Right lobe of liver (tissue), 6 donors: ENCODE measurements around the gene MRPL33. TPM values are rescaled to one million over a fixed set of nuclear protein-coding genes. Genes with fewer than 3 reads are reported as not detected.

ENCODE experiments used
- ATAC-seq, 4 donors: fragments of 200-7000 bp; cut with Tn5 transposase; one replicate each; pipeline ENCODE4 v1.9.1; 2020; ENCODE audit warnings: mild to moderate bottlenecking in 4 of 4, moderate library complexity in 4 of 4
- DNase-seq, 3 donors: peaks; one replicate each; pipeline ENCODE4 v3.0.0-alpha.2; 2020
- H3K27ac ChIP-seq, 3 donors: fragments of 200-600 bp; one replicate each; pipeline ENCODE4 v1.8.0; 2022
- H3K27me3 ChIP-seq, 2 donors: fragments of 200-600 bp; one replicate each; pipeline ENCODE4 v1.8.0; 2022
- H3K36me3 ChIP-seq, 4 donors: fragments of 200-600 bp; sonication (generic) in 1 of 4; one replicate each; pipeline versions ENCODE4 v1.5.1 to v1.8.0; 2017 to 2022; ENCODE audit warnings: control low read depth in 1 of 4
- H3K4me1 ChIP-seq, 4 donors: fragments of 200-600 bp; sonication (generic) in 1 of 4; one replicate each; pipeline versions ENCODE4 v1.5.1 to v1.8.0; 2017 to 2022; ENCODE audit warnings: control low read depth in 1 of 4
- H3K4me3 ChIP-seq, 3 donors: fragments of 200-600 bp; one replicate each; pipeline ENCODE4 v1.8.0; 2022
- H3K9me3 ChIP-seq, 4 donors: fragments of 200-600 bp; sonication (generic) in 1 of 4; one replicate each; pipeline versions ENCODE4 v1.5.1 to v1.8.0; 2017 to 2022; ENCODE audit warnings: control low read depth in 1 of 4
- CTCF ChIP-seq, 4 donors: fragments of 200-600 bp in 3 of 4; fragments of 450-650 bp in 1 of 4; IDR thresholded peaks; one replicate each; pipeline versions ENCODE4 v1.5.1 to v1.8.0; 2016 to 2022; ENCODE audit warnings: antibody characterized with exemption in 4 of 4, mild to moderate bottlenecking in 2 of 4
- POLR2A ChIP-seq: fragments of 450-650 bp; IDR thresholded peaks from one replicate; pipeline ENCODE4 v1.6.1; 2017; ENCODE audit warnings: antibody characterized with exemption, mild to moderate bottlenecking
- WGBS: methylation state at CpG from one replicate; pipeline ENCODE4 v1.1.6; 2018; ENCODE audit warnings: low coverage, low lambda C conversion rate; ENCODE audit not compliant: insufficient coverage; ENCODE audit errors: missing lambda C conversion rate; 5-methylcytosine and 5-hydroxymethylcytosine counted together
- intact Hi-C, 2 donors: fragments of 100-400 bp; cut with DNase I; formaldehyde crosslinking; loops; one replicate each; pipeline versions ENCODE4 v1.11.2 to v1.14.1; 2022
- total RNA-seq, 6 experiments: library from RNA; depleted of rRNA in 2 of 6; stranded (reverse); fragments of >200 nt in 2 of 6; fragmentation: NEBNext Ultra II Directional in 3 of 6; extraction: Animal tissue kit (Norgen Biotek cat#: 25700) in 3 of 6; gene quantifications; one replicate each; pipeline versions ENCODE4 v1.1.0 to v1.2.4, GENCODE V29; 2016 to 2023
- donor health status: DM: no; HTN: yes; CAD: no.
- donor health status: DM: no; HTN: no; CAD: no.
- donor health status: DM: no; HTN: no; CAD: no.
- donor health status: DM: no; HTN: yes; CAD: no.
- donor health status: DM: no; HTN: yes; CAD: no.

Gene MRPL33
- total RNA-seq, 6 experiments from 2014 or later = 28.9 to 63.4 (median 36.0) TPM

- H3K27ac ChIP-seq = peak overlapping the region in 2 of 3 donors; percentile 88
- WGBS = 40% methylated on average over 3 of the region's 4 CpGs
- DNase-seq (peak; percentile 82 to 88 (median 84)), ATAC-seq (peak; percentile 76 to 86 (median 80))
- H3K27me3 ChIP-seq = no peaks in the 10 kb centered on the region
- intact Hi-C loops = no loop called here
- no peaks in the 10 kb centered on the region for H3K9me3 ChIP-seq
- H3K4me3 ChIP-seq = peak overlapping the region in 1 of 3 donors; percentile 42
- no peaks in the 10 kb centered on the region for H3K36me3 ChIP-seq
- H3K4me1 ChIP-seq = peaks cover 0 to 40% (median 11%) of the 10 kb centered on the region in 4 donors
- TF ChIP-seq POLR2A (no peak), CTCF (IDR thresholded peaks at IDR 0.05) (peak; percentile 75 to 86 (median 84))
Observed at GRCh38 chr2:27754138-27754588, 17.4 kb upstream of the MRPL33 start.

GRCh38 chr2:27754831-27755230 lies 16.7 kb upstream of the MRPL33 start:
- Histone ChIP-seq H3K27me3 (no peaks in the 10 kb centered on the region), H3K4me1 (peaks cover 0 to 40% (median 11%) of the 10 kb centered on the region in 4 donors), H3K4me3 (no peak overlapping the region), H3K27ac (peak overlapping the region in 2 of 3 donors; percentile 56 to 88), H3K9me3 (no peaks in the 10 kb centered on the region), H3K36me3 (no peaks in the 10 kb centered on the region)
- intact Hi-C loops = no loop called here
- 73% methylated on average over 4 of the region's 5 CpGs for WGBS
- TF ChIP-seq CTCF (IDR thresholded peaks at IDR 0.05) (no peak), POLR2A (no peak)
- ATAC-seq (no peak), DNase-seq (no peak)

- peak overlapping the region in 1 of 3 donors; percentile 88 for H3K27ac ChIP-seq
Observed at GRCh38 chr2:27756091-27756490, 15.4 kb upstream of the MRPL33 start.

GRCh38 chr2:27756544-27757498 lies 14.7 kb upstream of the MRPL33 start:
- no peak overlapping the region for H3K4me3 ChIP-seq
- no peaks in the 10 kb centered on the region for H3K36me3 ChIP-seq
- no peaks in the 10 kb centered on the region for H3K9me3 ChIP-seq
- peaks cover 0 to 40% (median 11%) of the 10 kb centered on the region in 4 donors for H3K4me1 ChIP-seq
- H3K27me3 ChIP-seq = no peaks in the 10 kb centered on the region
- TF ChIP-seq CTCF (IDR thresholded peaks at IDR 0.05) (no peak), POLR2A (no peak)
- DNase-seq (peak in 1 of 3 donors; percentile 45), ATAC-seq (peak; percentile 10 to 40 (median 24))
- H3K27ac ChIP-seq = peak overlapping the region in 1 of 3 donors; percentile 88
- intact Hi-C loops = no loop called here
- 66% methylated on average over 7 of the region's 8 CpGs for WGBS

More at GRCh38 chr2:27756091-27756490, 15.4 kb upstream of the MRPL33 start:
- intact Hi-C loops = no loop called here
- DNase-seq (no peak), ATAC-seq (no peak)
- Histone ChIP-seq H3K4me1 (peaks cover 0 to 40% (median 11%) of the 10 kb centered on the region in 4 donors), H3K4me3 (no peak overlapping the region), H3K9me3 (no peaks in the 10 kb centered on the region), H3K27me3 (no peaks in the 10 kb centered on the region), H3K36me3 (no peaks in the 10 kb centered on the region)
- WGBS = 86% methylated on average over 3 of the region's 3 CpGs
- TF ChIP-seq CTCF (IDR thresholded peaks at IDR 0.05) = no peak
- no peak for TF ChIP-seq POLR2A
